Measurements from ENCODE around the gene PIP4K2B. TPM values are rescaled to one million over a fixed set of nuclear protein-coding genes. Genes with fewer than 3 reads are reported as not detected.

The PIP4K2B gene
- total and polyA plus RNA-seq, 9 of the 15 experiments (the other 6 are each of a cell fraction or from before 2014, with no cell fraction given): 3.7 to 29.9 (median 23.0) TPM

DNA sequence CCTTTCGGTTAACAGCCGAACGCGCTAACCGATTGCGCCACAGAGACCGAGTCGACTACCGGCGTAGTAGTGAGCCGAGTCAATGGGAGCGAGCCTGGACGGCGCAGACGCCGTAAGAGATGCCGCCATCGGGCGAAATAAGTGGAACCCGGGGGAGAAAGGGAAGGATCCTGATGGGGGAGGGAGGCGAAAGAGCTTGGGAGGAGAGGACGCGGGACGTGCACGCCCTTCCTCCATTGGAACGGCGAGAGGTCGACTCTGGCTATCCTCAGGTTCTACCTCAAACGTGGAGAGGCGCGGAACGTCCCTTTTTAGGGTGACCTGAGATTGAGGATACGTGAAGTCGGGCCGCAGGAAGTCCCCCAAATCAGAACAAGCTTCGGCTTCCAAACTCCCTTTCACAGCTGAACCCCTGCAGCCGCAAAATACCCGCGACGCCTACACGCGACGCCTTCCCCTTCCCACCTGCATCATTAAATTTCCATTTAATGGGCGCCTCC is 47.5 kb downstream of the PIP4K2B start (continued):
- TF ChIP-seq, protein P1, sequence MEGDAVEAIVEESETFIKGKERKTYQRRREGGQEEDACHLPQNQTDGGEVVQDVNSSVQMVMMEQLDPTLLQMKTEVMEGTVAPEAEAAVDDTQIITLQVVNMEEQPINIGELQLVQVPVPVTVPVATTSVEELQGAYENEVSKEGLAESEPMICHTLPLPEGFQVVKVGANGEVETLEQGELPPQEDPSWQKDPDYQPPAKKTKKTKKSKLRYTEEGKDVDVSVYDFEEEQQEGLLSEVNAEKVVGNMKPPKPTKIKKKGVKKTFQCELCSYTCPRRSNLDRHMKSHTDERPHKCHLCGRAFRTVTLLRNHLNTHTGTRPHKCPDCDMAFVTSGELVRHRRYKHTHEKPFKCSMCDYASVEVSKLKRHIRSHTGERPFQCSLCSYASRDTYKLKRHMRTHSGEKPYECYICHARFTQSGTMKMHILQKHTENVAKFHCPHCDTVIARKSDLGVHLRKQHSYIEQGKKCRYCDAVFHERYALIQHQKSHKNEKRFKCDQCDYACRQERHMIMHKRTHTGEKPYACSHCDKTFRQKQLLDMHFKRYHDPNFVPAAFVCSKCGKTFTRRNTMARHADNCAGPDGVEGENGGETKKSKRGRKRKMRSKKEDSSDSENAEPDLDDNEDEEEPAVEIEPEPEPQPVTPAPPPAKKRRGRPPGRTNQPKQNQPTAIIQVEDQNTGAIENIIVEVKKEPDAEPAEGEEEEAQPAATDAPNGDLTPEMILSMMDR (IDR thresholded peaks at IDR 0.05 in 2 of 3, conservative IDR thresholded peaks at IDR 0.05 in 1 of 3; ENCODE audit: insufficient read depth in 2 of 3, low read depth in 1 of 3, low read length in 3 of 3): peak in 1 of 3 experiments; percentile 6; a peak in 1 of 6 replicates
- TF ChIP-seq, protein P2, sequence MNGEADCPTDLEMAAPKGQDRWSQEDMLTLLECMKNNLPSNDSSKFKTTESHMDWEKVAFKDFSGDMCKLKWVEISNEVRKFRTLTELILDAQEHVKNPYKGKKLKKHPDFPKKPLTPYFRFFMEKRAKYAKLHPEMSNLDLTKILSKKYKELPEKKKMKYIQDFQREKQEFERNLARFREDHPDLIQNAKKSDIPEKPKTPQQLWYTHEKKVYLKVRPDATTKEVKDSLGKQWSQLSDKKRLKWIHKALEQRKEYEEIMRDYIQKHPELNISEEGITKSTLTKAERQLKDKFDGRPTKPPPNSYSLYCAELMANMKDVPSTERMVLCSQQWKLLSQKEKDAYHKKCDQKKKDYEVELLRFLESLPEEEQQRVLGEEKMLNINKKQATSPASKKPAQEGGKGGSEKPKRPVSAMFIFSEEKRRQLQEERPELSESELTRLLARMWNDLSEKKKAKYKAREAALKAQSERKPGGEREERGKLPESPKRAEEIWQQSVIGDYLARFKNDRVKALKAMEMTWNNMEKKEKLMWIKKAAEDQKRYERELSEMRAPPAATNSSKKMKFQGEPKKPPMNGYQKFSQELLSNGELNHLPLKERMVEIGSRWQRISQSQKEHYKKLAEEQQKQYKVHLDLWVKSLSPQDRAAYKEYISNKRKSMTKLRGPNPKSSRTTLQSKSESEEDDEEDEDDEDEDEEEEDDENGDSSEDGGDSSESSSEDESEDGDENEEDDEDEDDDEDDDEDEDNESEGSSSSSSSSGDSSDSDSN (IDR thresholded peaks at IDR 0.05; ENCODE audit: borderline replicate concordance in 1 of 2, low read depth in 2 of 2, low read length in 2 of 2): 0 out of 4 replicates have a peak, but pooled peaks of 1 of the 2 experiments have one; percentile 55
- TF ChIP-seq, protein P3, sequence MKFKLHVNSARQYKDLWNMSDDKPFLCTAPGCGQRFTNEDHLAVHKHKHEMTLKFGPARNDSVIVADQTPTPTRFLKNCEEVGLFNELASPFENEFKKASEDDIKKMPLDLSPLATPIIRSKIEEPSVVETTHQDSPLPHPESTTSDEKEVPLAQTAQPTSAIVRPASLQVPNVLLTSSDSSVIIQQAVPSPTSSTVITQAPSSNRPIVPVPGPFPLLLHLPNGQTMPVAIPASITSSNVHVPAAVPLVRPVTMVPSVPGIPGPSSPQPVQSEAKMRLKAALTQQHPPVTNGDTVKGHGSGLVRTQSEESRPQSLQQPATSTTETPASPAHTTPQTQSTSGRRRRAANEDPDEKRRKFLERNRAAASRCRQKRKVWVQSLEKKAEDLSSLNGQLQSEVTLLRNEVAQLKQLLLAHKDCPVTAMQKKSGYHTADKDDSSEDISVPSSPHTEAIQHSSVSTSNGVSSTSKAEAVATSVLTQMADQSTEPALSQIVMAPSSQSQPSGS (CRISPR knock-in tag; IDR thresholded peaks at IDR 0.05): no peak
- peak; percentile 93 for TF ChIP-seq CEBPG (CRISPR knock-in tag; IDR thresholded peaks at IDR 0.05)
- peak; percentile 83 to 87 for TF ChIP-seq CEBPG (tag; conservative IDR thresholded peaks at IDR 0.05 in 1 of 2, IDR thresholded peaks at IDR 0.05 in 1 of 2)
- TF ChIP-seq, protein P4, sequence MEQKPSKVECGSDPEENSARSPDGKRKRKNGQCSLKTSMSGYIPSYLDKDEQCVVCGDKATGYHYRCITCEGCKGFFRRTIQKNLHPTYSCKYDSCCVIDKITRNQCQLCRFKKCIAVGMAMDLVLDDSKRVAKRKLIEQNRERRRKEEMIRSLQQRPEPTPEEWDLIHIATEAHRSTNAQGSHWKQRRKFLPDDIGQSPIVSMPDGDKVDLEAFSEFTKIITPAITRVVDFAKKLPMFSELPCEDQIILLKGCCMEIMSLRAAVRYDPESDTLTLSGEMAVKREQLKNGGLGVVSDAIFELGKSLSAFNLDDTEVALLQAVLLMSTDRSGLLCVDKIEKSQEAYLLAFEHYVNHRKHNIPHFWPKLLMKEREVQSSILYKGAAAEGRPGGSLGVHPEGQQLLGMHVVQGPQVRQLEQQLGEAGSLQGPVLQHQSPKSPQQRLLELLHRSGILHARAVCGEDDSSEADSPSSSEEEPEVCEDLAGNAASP (IDR thresholded peaks at IDR 0.05): no peak
- TF ChIP-seq ETV1 (tag; conservative IDR thresholded peaks at IDR 0.05; ENCODE audit: low read depth): no peak
- TF ChIP-seq MTA1 (IDR thresholded peaks at IDR 0.05; ENCODE audit: borderline replicate concordance): 0 out of 2 replicates have a peak, but pooled peaks have one; percentile 17
- TF ChIP-seq CREB1 (IDR thresholded peaks at IDR 0.05): no peak
- peak; percentile 14; the same call in 1 of the 2 replicates for TF ChIP-seq CREB1 (CRISPR knock-in tag; IDR thresholded peaks at IDR 0.05)
- TF ChIP-seq FOXK2 (conservative IDR thresholded peaks at IDR 0.05 in 1 of 2, IDR thresholded peaks at IDR 0.05 in 1 of 2; ENCODE audit: low read depth in 2 of 2): peak in 1 of 2 experiments; percentile 21; a peak in 1 of 4 replicates
- TF ChIP-seq, protein P5, sequence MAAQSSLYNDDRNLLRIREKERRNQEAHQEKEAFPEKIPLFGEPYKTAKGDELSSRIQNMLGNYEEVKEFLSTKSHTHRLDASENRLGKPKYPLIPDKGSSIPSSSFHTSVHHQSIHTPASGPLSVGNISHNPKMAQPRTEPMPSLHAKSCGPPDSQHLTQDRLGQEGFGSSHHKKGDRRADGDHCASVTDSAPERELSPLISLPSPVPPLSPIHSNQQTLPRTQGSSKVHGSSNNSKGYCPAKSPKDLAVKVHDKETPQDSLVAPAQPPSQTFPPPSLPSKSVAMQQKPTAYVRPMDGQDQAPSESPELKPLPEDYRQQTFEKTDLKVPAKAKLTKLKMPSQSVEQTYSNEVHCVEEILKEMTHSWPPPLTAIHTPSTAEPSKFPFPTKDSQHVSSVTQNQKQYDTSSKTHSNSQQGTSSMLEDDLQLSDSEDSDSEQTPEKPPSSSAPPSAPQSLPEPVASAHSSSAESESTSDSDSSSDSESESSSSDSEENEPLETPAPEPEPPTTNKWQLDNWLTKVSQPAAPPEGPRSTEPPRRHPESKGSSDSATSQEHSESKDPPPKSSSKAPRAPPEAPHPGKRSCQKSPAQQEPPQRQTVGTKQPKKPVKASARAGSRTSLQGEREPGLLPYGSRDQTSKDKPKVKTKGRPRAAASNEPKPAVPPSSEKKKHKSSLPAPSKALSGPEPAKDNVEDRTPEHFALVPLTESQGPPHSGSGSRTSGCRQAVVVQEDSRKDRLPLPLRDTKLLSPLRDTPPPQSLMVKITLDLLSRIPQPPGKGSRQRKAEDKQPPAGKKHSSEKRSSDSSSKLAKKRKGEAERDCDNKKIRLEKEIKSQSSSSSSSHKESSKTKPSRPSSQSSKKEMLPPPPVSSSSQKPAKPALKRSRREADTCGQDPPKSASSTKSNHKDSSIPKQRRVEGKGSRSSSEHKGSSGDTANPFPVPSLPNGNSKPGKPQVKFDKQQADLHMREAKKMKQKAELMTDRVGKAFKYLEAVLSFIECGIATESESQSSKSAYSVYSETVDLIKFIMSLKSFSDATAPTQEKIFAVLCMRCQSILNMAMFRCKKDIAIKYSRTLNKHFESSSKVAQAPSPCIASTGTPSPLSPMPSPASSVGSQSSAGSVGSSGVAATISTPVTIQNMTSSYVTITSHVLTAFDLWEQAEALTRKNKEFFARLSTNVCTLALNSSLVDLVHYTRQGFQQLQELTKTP (IDR thresholded peaks at IDR 0.05; ENCODE audit: low read depth in 1 of 2, partially characterized antibody in 2 of 2): peak in 1 of 2 experiments; percentile 16
- peak; percentile 25; the same call in 1 of the 2 replicates for TF ChIP-seq BCOR (IDR thresholded peaks at IDR 0.05)
- no peak for TF ChIP-seq NFYB (IDR thresholded peaks at IDR 0.05; ENCODE audit: extremely low read depth, insufficient read length)
- peak; percentile 66 for TF ChIP-seq PHF20 (IDR thresholded peaks at IDR 0.05; ENCODE audit: partially characterized antibody)
- peak; percentile 4 for TF ChIP-seq FOS (IDR thresholded peaks at IDR 0.05; ENCODE audit: extremely low read depth, insufficient read length)
